ENCODE data around the gene BTBD9. TPM values are rescaled to one million over a fixed set of nuclear protein-coding genes. Genes with fewer than 3 reads are reported as not detected.

BTBD9 gene
- total and polyA plus RNA-seq, 4 experiments from 2014 or later: 5.2 to 40.4 (median 32.3) TPM

DNA sequence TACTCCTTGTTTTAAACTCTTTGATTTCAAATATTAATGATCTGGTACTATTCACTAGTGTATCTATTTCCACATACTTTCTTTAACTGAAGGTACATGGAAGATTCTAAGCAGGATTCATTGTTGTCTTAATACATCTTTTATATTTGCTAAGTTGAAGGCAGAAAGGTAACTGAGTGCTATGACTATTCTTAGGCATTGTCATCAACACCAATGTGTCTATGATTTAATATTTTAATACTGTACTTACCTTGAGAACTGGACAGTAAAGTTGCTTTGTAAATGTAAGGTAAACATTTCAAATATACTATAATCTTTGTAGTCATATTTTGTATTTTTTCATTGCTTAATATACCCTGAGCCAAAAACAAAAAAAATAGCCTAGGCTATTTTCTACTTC, 8.9 kb upstream of the BTBD9 start:
- H3K36me3 ChIP-seq (ENCODE audit: insufficient read depth, low read length): no peaks in the 10 kb centered on the region
- H3K4me1 Mint-ChIP-seq: peaks cover 0 to 1% (median 0%) of the 10 kb centered on the region in 4 donors
- no peaks in the 10 kb centered on the region for H3K4me1 ChIP-seq (ENCODE audit: insufficient read depth, low read length)
- H3K9me3 Mint-ChIP-seq: no peaks in the 10 kb centered on the region
- DNase-seq: no peak
- H3K36me3 Mint-ChIP-seq: peaks cover 5 to 20% of the 10 kb centered on the region in 2 donors
- H3K9me3 ChIP-seq (ENCODE audit: control insufficient read depth in 1 of 2, low read length in 2 of 2): no peaks in the 10 kb centered on the region
- H3K27me3 Mint-ChIP-seq: no peaks in the 10 kb centered on the region
- H3K27ac Mint-ChIP-seq: no peak overlapping the region
- intact Hi-C loops (cut with micrococcal nuclease): no loop called here
- CTCF ChIA-PET (ENCODE audit: partially characterized antibody): interaction anchor here (1.3 kb wide), 1 partner anchor 10 kb away, joined by 3 read pairs; no protein-coding TSS in a partner anchor
- no peak overlapping the region for H3K4me3 Mint-ChIP-seq
- H3K4me3 ChIP-seq (ENCODE audit: low read length in 2 of 2): no peak overlapping the region
- POLR2A ChIA-PET (ENCODE audit: partially characterized antibody): no interaction called here
- no peak overlapping the region for H3K27ac ChIP-seq (ENCODE audit: low read depth, low read length)
- no peaks in the 10 kb centered on the region for H3K27me3 ChIP-seq (ENCODE audit: insufficient read depth, low read length)

DNA sequence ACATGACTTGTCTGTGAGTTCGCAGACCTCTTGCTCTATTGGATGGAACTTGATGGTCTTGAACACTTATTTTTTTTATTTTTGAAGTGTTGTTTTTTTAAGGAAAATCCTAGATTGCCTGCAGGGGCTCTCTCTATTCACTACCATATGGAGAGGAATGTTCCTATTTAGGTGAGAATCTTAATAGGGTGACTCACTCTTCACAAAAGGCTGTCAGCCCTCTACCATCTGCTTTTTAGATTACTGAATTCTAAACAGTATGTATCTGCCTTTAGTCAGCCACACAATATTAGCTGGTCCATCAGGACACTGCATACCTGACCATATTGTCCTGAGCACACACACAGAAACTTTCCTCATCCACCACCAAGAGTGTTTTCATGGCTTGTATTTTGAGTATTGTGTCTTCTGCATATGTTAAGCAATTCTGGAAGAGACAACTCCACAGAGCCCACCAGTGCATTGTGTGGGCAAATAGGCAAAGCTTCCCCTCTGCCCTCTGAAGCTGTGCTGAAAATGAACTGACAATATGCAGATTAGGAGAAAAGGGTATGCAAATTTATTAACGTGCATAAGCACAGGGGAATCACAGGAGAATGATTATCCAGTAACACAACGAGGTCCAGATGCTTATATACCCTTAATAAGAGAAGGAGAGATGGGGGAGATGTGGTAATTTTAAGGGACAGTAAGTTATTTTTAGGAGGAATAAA, 6.6 kb upstream of the BTBD9 start:
- POLR2A ChIA-PET (ENCODE audit: partially characterized antibody): no interaction called here
- peaks cover under 1% of the 10 kb centered on the region for H3K4me1 ChIP-seq (ENCODE audit: insufficient read depth, low read length)
- CTCF ChIA-PET (ENCODE audit: partially characterized antibody): no interaction called here

DNA sequence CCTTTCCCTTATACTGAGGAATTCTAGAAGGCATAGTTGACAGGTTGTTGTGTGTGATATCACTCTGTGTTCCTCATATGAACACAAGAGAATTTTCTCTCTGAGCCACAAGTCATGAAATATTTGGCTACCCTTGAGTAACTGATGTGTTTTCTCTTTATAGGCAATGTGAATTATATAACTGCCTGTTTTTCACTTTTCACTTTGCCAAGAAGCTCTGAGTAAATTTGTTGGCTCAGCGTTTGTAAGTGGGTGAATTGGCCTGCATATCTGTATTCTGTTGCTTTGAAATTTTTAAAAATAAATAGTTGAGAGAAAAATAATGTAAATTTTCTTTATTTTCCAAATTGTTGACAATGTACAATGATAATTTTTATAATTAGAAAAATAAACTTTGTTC, 5.2 kb upstream of the BTBD9 start:
- Histone ChIP-seq H3K4me1 (ENCODE audit: insufficient read depth, low read length) (peaks cover 11% of the 10 kb centered on the region), H3K4me3 (ENCODE audit: low read length in 2 of 2) (no peak overlapping the region), H3K27ac (ENCODE audit: low read depth, low read length) (no peak overlapping the region), H3K27me3 (ENCODE audit: insufficient read depth, low read length) (no peaks in the 10 kb centered on the region), H3K36me3 (ENCODE audit: insufficient read depth, low read length) (no peaks in the 10 kb centered on the region), H3K9me3 (ENCODE audit: control insufficient read depth in 1 of 2, low read length in 2 of 2) (no peaks in the 10 kb centered on the region)
- Mint-ChIP-seq H3K4me3 (no peak overlapping the region), H3K27ac (no peak overlapping the region), H3K4me1 (peaks cover 9 to 21% (median 15%) of the 10 kb centered on the region in 4 donors), H3K9me3 (no peaks in the 10 kb centered on the region), H3K36me3 (peaks cover 2 to 9% of the 10 kb centered on the region in 2 donors), H3K27me3 (no peaks in the 10 kb centered on the region)
- DNase-seq: no peak
- intact Hi-C loops (cut with micrococcal nuclease): no loop called here
- CTCF ChIA-PET (ENCODE audit: partially characterized antibody): no interaction called here
- POLR2A ChIA-PET (ENCODE audit: partially characterized antibody): interaction anchor here (0.6 kb wide), 1 partner anchor 315 kb away, joined by 3 read pairs; no protein-coding TSS in a partner anchor

More for the DNA sequence above, 6.6 kb upstream of the BTBD9 start:
- DNase-seq: no peak
- no peak overlapping the region for H3K4me3 Mint-ChIP-seq
- intact Hi-C loops (cut with micrococcal nuclease): no loop called here
- H3K9me3 Mint-ChIP-seq: no peaks in the 10 kb centered on the region
- Histone ChIP-seq H3K9me3 (ENCODE audit: control insufficient read depth in 1 of 2, low read length in 2 of 2) (no peaks in the 10 kb centered on the region), H3K36me3 (ENCODE audit: insufficient read depth, low read length) (no peaks in the 10 kb centered on the region), H3K27me3 (ENCODE audit: insufficient read depth, low read length) (no peaks in the 10 kb centered on the region), H3K27ac (ENCODE audit: low read depth, low read length) (no peak overlapping the region), H3K4me3 (ENCODE audit: low read length in 2 of 2) (no peak overlapping the region)
- H3K27me3 Mint-ChIP-seq: no peaks in the 10 kb centered on the region
- H3K36me3 Mint-ChIP-seq: peaks cover 5 to 22% of the 10 kb centered on the region in 2 donors
- H3K4me1 Mint-ChIP-seq: peaks cover 5 to 8% (median 5%) of the 10 kb centered on the region in 4 donors
- H3K27ac Mint-ChIP-seq: no peak overlapping the region

DNA sequence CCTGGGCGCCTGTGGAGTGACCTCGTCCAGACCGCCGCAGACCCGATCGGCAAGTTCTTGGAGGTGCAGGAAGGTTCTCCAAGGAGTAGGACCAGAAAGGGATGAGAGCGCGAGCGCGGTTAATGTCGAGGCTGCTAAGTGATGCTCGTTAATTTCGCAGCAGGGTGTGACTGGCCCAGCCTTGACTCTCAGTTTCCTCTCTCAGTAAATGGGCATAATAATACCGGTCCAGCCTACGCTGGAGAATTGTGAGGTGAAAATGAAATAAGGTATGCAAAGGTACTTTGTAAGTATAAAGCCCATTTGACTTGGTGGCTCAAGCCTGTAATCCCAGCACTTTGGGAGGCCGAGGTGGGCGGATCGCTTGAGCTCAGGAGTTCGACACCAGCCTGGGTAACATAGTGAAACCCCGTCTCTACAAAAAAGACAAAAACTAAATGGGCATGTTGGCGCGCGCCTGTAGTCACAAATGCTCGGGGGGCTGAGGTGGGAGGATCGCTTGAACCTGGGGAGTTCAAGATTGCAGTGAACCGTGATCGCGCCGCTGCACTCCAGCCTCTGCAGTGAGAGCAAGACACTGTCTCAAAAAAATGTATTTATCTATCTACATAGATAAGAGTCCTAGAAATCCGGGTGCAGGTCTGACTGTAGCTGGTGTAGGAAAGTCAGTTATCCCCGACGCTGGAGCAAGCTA, 634 bp upstream of the BTBD9 start:
- intact Hi-C loops (cut with micrococcal nuclease): no loop called here
- H3K27me3 Mint-ChIP-seq: no peaks in the 10 kb centered on the region
- no peaks in the 10 kb centered on the region for H3K9me3 Mint-ChIP-seq
- ChIA-PET CTCF (ENCODE audit: partially characterized antibody) (no interaction called here), POLR2A (ENCODE audit: partially characterized antibody) (interaction anchor here (0.8 to 2.9 kb wide), 8 partner anchors 9 to 821 kb away, joined by 3 to 16 read pairs (median 8); partner anchors contain the start of genes GLO1 and ZFAND3)
- H3K27ac ChIP-seq (ENCODE audit: low read depth, low read length): peak overlapping the region; percentile 97
- H3K4me3 Mint-ChIP-seq: peak overlapping the region; percentile 86 to 95 (median 93)
- peak overlapping the region; percentile 90 to 100 for H3K4me3 ChIP-seq (ENCODE audit: low read length in 2 of 2)
- H3K27ac Mint-ChIP-seq: peak overlapping the region; percentile 97 to 99 (median 98)
- DNase-seq: no peak
- no peaks in the 10 kb centered on the region for H3K36me3 ChIP-seq (ENCODE audit: insufficient read depth, low read length)
- H3K27me3 ChIP-seq (ENCODE audit: insufficient read depth, low read length): no peaks in the 10 kb centered on the region
- peaks cover 31 to 62% (median 45%) of the 10 kb centered on the region in 4 donors for H3K4me1 Mint-ChIP-seq
- H3K4me1 ChIP-seq (ENCODE audit: insufficient read depth, low read length): peaks cover 41% of the 10 kb centered on the region
- peaks cover 3 to 4% of the 10 kb centered on the region in 2 donors for H3K36me3 Mint-ChIP-seq
- no peaks in the 10 kb centered on the region for H3K9me3 ChIP-seq (ENCODE audit: control insufficient read depth in 1 of 2, low read length in 2 of 2)

DNA sequence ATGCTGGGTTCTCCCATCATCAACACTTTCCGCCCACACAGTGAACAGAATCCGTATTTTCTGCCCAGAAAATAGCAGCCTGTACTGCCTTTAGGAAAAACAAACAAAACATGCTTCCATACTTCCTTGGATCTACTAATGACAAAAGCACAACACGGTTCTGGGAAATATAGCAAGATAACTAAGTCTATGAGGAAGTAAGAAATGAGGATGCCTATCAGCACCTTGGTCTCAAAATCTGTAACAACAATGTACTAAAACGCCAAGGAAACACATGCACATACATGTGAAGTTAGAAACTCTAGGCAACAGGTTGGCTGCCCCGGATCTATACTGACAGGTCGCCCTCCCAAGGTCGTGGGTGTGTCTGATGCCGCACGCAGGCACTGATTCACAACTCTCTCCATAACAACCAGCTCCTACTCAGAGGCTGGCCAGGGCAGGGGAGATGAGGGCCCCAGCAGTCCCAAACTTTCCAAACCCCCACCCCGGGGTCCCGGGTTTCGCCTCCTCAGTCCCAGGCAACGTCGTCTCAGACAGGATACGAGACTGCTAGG, 710 bp downstream of the BTBD9 start:
- intact Hi-C loops (cut with micrococcal nuclease): loop anchor here (1.0 to 10.0 kb wide), 4 partner anchors 64 to 820 kb away; partner anchors contain the start of genes GLO1, SAYSD1 and ZFAND3
- H3K9me3 ChIP-seq (ENCODE audit: control insufficient read depth in 1 of 2, low read length in 2 of 2): no peaks in the 10 kb centered on the region
- H3K4me1 ChIP-seq (ENCODE audit: insufficient read depth, low read length): peaks cover 48% of the 10 kb centered on the region
- no peaks in the 10 kb centered on the region for H3K27me3 Mint-ChIP-seq
- H3K36me3 Mint-ChIP-seq: peaks cover 3 to 4% of the 10 kb centered on the region in 2 donors
- DNase-seq: peak in 4 of 5 donors; percentile 72 to 86 (median 80)
- H3K9me3 Mint-ChIP-seq: no peaks in the 10 kb centered on the region
- ChIA-PET POLR2A (ENCODE audit: partially characterized antibody) (interaction anchor here (0.6 to 2.9 kb wide), 11 partner anchors 8 to 820 kb away, joined by 3 to 16 read pairs (median 4); partner anchors contain the start of genes GLO1 and ZFAND3), CTCF (ENCODE audit: partially characterized antibody) (interaction anchor here (1.0 kb wide), 1 partner anchor 9 kb away, joined by 3 read pairs; no protein-coding TSS in a partner anchor)
- peak overlapping the region; percentile 86 to 95 (median 93) for H3K4me3 Mint-ChIP-seq
- H3K4me3 ChIP-seq (ENCODE audit: low read length in 2 of 2): peak overlapping the region; percentile 90 to 100
- H3K36me3 ChIP-seq (ENCODE audit: insufficient read depth, low read length): no peaks in the 10 kb centered on the region
- peak overlapping the region; percentile 97 for H3K27ac ChIP-seq (ENCODE audit: low read depth, low read length)
- H3K27ac Mint-ChIP-seq: peak overlapping the region; percentile 88 to 99 (median 98)
- H3K4me1 Mint-ChIP-seq: peaks cover 36 to 71% (median 53%) of the 10 kb centered on the region in 4 donors
- no peaks in the 10 kb centered on the region for H3K27me3 ChIP-seq (ENCODE audit: insufficient read depth, low read length)

DNA sequence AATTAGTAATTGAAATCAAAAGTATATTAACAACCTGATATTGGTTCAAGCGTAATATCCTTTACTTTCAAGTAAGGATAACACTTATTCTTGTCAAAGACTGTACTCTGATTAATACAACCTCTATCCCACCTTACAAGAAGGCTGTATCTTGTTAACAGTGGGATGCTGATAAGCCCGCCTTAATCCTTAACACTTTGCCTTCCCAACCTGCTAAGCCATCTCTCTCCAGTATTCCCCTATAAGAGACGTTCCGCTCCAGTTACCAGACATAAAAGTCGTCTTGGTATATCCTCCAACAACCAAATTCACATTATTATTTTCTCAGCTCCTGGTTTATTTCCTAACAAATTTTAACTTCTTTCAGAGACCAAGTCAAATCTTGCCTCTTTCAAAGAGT, 2.0 kb downstream of the BTBD9 start:
- ChIA-PET POLR2A (ENCODE audit: partially characterized antibody) (no interaction called here), CTCF (ENCODE audit: partially characterized antibody) (interaction anchor here (1.0 kb wide), 1 partner anchor 11 kb away, joined by 3 read pairs; no protein-coding TSS in a partner anchor)
- H3K27ac Mint-ChIP-seq: peak overlapping the region in 6 of 7 donors; percentile 52 to 99 (median 84)
- no peaks in the 10 kb centered on the region for H3K27me3 ChIP-seq (ENCODE audit: insufficient read depth, low read length)
- peaks cover 3 to 4% of the 10 kb centered on the region in 2 donors for H3K36me3 Mint-ChIP-seq
- no peaks in the 10 kb centered on the region for H3K36me3 ChIP-seq (ENCODE audit: insufficient read depth, low read length)
- peaks cover 38 to 79% (median 58%) of the 10 kb centered on the region in 4 donors for H3K4me1 Mint-ChIP-seq
- DNase-seq: no peak
- H3K27ac ChIP-seq (ENCODE audit: low read depth, low read length): no peak overlapping the region
- no peaks in the 10 kb centered on the region for H3K9me3 ChIP-seq (ENCODE audit: control insufficient read depth in 1 of 2, low read length in 2 of 2)
- H3K9me3 Mint-ChIP-seq: no peaks in the 10 kb centered on the region
- H3K27me3 Mint-ChIP-seq: no peaks in the 10 kb centered on the region
- peaks cover 49% of the 10 kb centered on the region for H3K4me1 ChIP-seq (ENCODE audit: insufficient read depth, low read length)
- H3K4me3 Mint-ChIP-seq: peak overlapping the region in 3 of 8 donors; percentile 12 to 93 (median 46)
- intact Hi-C loops (cut with micrococcal nuclease): loop anchor here (10.0 kb wide), 1 partner anchor 477 kb away; the partner anchor contains the start of gene SAYSD1
- no peak overlapping the region for H3K4me3 ChIP-seq (ENCODE audit: low read length in 2 of 2)

Data from CD4-positive, alpha-beta memory T cell (primary cell).